Central memory CD4-positive, alpha-beta T cell (primary cell): ENCODE data around the gene SCAP.
"Not testable (repeated sequence)": the region's sequence is repeated elsewhere in the genome, so short reads cannot be mapped to it uniquely, and the experiment has no call there.

ENCODE experiments used
- DNase-seq: peaks from one replicate; pipeline ENCODE4 v3.0.0; 2022

SCAP gene

GRCh38 chr3:47480267-47480666, 4.5 kb upstream of the SCAP start:
- DNase-seq: not testable (repeated sequence)

- no peak for DNase-seq
These were observed 4.1 kb upstream of the SCAP start for GRCh38 chr3:47479826-47480160.

- DNase-seq: no peak
These were observed 2.3 kb upstream of the SCAP start for GRCh38 chr3:47478022-47478421.

- no peak for DNase-seq
These were observed 981 bp upstream of the SCAP start for GRCh38 chr3:47476644-47477199.

GRCh38 chr3:47476330-47476626, 537 bp upstream of the SCAP start:
- DNase-seq: no peak

GRCh38 chr3:47475029-47475569, 642 bp downstream of the SCAP start:
- DNase-seq: no peak

- no peak for DNase-seq
These were observed 2.4 kb downstream of the SCAP start for GRCh38 chr3:47473391-47473790.

GRCh38 chr3:47469616-47470015, 6.1 kb downstream of the SCAP start:
- no peak for DNase-seq

GRCh38 chr3:47468315-47468714, 7.4 kb downstream of the SCAP start:
- DNase-seq: not testable (repeated sequence)

GRCh38 chr3:47464588-47464987, 11.2 kb downstream of the SCAP start:
- no peak for DNase-seq

GRCh38 chr3:47459534-47460085, 16.1 kb downstream of the SCAP start:
- not testable (repeated sequence) for DNase-seq

GRCh38 chr3:47456984-47457383, 18.8 kb downstream of the SCAP start:
- no peak for DNase-seq

- no peak for DNase-seq
These were observed 19.8 kb downstream of the SCAP start for GRCh38 chr3:47455806-47456452.

GRCh38 chr3:47452453-47453215, 23.1 kb downstream of the SCAP start:
- DNase-seq: no peak

GRCh38 chr3:47444103-47444502, 31.6 kb downstream of the SCAP start:
- DNase-seq: no peak

GRCh38 chr3:47443611-47443995, 32.1 kb downstream of the SCAP start:
- DNase-seq: no peak

GRCh38 chr3:47441796-47442551, 33.8 kb downstream of the SCAP start:
- DNase-seq: no peak

GRCh38 chr3:47440131-47440530, 35.6 kb downstream of the SCAP start:
- no peak for DNase-seq

GRCh38 chr3:47436180-47436579, 39.6 kb downstream of the SCAP start:
- DNase-seq: no peak

GRCh38 chr3:47434849-47435248, 40.9 kb downstream of the SCAP start:
- no peak for DNase-seq

GRCh38 chr3:47433796-47434195, 41.9 kb downstream of the SCAP start:
- no peak for DNase-seq

- DNase-seq: no peak
These were observed 43.1 kb downstream of the SCAP start for GRCh38 chr3:47432673-47433072.

GRCh38 chr3:47431225-47431624, 44.5 kb downstream of the SCAP start:
- DNase-seq: no peak
